Measurements from ENCODE around the gene NFKB1.

- TF ChIP-seq POLR2A (IDR thresholded peaks at IDR 0.05) (no peak), EP300 (IDR thresholded peaks at IDR 0.05) (no peak)
- TF ChIP-seq, protein P1, sequence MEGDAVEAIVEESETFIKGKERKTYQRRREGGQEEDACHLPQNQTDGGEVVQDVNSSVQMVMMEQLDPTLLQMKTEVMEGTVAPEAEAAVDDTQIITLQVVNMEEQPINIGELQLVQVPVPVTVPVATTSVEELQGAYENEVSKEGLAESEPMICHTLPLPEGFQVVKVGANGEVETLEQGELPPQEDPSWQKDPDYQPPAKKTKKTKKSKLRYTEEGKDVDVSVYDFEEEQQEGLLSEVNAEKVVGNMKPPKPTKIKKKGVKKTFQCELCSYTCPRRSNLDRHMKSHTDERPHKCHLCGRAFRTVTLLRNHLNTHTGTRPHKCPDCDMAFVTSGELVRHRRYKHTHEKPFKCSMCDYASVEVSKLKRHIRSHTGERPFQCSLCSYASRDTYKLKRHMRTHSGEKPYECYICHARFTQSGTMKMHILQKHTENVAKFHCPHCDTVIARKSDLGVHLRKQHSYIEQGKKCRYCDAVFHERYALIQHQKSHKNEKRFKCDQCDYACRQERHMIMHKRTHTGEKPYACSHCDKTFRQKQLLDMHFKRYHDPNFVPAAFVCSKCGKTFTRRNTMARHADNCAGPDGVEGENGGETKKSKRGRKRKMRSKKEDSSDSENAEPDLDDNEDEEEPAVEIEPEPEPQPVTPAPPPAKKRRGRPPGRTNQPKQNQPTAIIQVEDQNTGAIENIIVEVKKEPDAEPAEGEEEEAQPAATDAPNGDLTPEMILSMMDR (IDR thresholded peaks at IDR 0.05), result no peak
These were observed 107.0 kb downstream of the NFKB1 start for GRCh38 chr4:102608190-102608589.
